T1000 (cell line): ENCODE measurements around the gene RGPD4.

Experiments
- DNase-seq: peaks from one replicate; lab custom pipeline; 2025; ENCODE audit warnings: mixed read lengths; lab: John Stamatoyannopoulos, UW

Gene RGPD4

DNA sequence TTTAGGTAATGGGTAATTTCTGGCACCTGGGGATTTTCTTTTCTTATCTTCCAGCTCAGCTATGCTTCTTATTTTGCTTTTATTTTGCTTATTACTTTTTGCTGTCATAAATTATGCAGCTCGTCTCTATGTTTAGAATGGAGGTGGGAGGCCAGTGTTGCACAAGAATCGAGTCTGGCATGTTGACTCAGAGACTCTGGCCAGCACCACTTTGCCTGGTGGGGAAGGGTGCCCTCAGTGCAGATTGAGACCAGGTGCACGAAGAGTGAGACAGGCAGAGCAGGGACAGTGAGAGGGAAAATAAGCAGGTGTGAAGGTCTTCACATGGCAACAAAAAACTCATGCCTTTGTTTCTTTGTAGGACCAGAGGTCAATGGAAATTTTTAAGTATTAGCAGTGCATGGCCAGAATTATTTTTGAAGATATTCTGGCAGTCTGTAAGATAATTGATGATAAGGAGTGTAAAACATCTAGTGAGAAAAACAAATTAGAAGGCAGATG, 100.4 kb downstream of the RGPD4 start:
- DNase-seq = no peak

DNA sequence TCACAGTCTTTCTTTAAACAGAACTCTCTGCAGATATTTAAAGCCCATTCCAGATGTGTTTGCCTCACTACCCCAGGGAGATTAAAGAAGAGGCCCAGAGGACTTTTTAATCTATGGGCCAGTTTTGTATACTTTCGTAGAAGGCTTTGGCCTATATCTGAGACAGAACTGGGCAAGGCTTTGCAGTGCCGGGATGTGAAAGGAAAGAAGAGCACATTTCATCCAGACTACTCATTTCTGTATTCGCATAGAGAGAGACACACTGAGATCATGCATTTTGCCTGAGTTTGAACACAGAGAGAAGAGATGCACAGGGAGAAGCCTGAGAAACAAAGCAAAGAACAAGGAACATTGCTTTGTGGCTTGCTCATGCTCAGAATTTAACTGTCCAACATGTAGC, 104.7 kb downstream of the RGPD4 start:
- no peak for DNase-seq

DNA sequence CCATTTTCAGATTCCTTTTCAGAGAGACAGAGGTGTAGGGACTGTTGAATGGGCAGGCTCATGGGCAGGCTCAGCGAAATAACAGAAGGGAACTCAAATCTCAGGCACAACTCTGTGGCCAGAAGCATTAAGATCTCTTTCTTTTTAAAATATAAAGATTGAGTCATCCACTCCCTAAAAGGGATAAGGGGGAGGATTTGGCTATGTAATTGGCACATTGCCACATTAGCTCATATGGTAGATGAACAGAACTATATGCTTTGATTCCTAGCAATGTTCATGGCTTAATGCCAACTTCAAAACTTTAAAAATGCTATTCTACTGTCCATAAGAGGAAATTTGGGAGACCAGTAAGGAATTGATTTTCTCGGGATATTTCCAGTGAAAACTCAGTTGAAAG, 105.8 kb downstream of the RGPD4 start:
- no peak for DNase-seq

DNA sequence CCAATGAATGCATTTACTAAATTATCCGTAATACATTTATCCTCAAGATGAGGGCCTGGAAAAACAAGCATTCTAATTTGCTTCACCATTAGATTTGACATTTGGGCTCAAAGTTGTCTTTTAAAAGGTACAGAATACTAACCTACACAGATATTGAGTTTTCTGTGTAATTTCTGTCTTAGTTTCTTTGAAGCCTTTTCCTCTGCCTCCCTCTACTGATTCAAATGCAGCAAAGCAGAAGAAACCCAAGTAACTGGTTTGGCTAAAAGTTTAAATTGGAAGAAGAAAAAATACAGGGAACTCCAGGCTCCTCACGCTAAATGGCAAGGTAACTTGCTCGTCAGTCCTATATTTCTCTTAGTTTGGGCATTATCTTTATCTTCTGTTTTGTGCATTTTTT, 106.3 kb downstream of the RGPD4 start:
- DNase-seq = no peak

DNA sequence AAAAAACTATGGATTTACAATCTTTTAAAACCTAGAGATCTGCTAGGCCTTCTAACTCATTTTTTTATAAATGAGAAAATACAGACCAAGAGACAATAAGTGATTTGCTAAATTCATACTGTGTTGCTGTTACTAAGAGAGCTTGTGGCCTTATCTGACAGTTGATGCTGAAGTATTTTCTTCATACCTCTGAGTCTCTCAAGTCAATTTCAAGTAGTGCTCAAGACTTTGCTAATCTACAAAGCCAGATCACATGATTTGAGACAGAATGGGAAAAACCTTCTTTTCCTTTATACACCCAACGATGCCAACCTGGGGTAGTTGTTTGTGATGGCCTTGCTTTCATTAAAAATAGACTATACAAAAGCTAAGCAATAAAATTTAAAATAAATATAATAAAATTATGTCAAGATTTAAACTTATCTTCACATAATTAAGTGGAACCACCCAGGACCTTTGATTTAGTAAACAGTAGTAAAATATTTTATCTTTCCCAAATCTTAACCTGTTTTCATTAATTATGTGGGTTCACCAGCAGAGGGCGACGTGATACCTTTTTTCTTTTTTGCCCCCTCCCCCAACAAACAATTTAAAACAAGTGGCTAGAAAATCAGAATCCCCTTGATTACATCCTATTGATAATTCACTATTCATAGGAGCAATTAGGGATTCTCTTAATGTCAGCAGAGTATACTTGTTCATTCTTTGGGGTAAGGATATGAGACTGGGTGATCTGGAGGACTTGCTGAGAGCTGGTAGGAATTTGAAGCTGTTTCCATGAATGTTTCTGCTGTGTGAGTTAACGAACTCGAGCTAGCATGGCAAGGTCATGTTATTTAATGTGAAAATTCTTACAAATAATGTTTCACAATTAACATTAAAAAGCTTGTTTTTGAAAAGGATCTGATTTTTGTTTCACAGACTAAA, 110.0 kb downstream of the RGPD4 start:
- no peak for DNase-seq
